Measurements from ENCODE around the gene CSN2.

CSN2 gene

GRCh38 chr4:69910016-69910782, 55.3 kb downstream of the CSN2 start:
- Histone ChIP-seq H3K9ac (ENCODE audit: low read length in 5 of 5) (no peak overlapping the region), H3K9me3 (ENCODE audit: control insufficient read depth in 5 of 5, low read length in 5 of 5) (peaks cover 0 to 4% (median 0%) of the 10 kb centered on the region in 5 donors), H3K4me3 (ENCODE audit: low read depth in 1 of 5, low read length in 5 of 5) (no peak overlapping the region), H3K27ac (ENCODE audit: low read depth, low read length) (peak overlapping the region; percentile 76), H3K4me1 (ENCODE audit: control insufficient read depth in 5 of 5, insufficient read depth in 5 of 5, low read length in 5 of 5) (peaks cover 0 to 68% (median 9%) of the 10 kb centered on the region in 5 donors), H3K36me3 (ENCODE audit: control insufficient read depth in 5 of 5, insufficient read depth in 5 of 5, low read length in 5 of 5) (no peaks in the 10 kb centered on the region), H3K27me3 (ENCODE audit: control insufficient read depth in 5 of 5, insufficient read depth in 4 of 5, low read length in 5 of 5) (no peaks in the 10 kb centered on the region)

GRCh38 chr4:69909195-69909594, 56.3 kb downstream of the CSN2 start:
- no peak overlapping the region for H3K4me3 ChIP-seq (ENCODE audit: low read depth in 1 of 5, low read length in 5 of 5)
- H3K9ac ChIP-seq (ENCODE audit: low read length in 5 of 5) = no peak overlapping the region
- peaks cover 0 to 5% (median 0%) of the 10 kb centered on the region in 5 donors for H3K9me3 ChIP-seq (ENCODE audit: control insufficient read depth in 5 of 5, low read length in 5 of 5)

GRCh38 chr4:69907151-69907550, 58.4 kb downstream of the CSN2 start:
- Histone ChIP-seq H3K4me3 (ENCODE audit: low read depth in 1 of 5, low read length in 5 of 5) (no peak overlapping the region), H3K27me3 (ENCODE audit: control insufficient read depth in 5 of 5, insufficient read depth in 4 of 5, low read length in 5 of 5) (no peaks in the 10 kb centered on the region), H3K4me1 (ENCODE audit: control insufficient read depth in 5 of 5, insufficient read depth in 5 of 5, low read length in 5 of 5) (peaks cover 0 to 43% (median 9%) of the 10 kb centered on the region in 5 donors), H3K9me3 (ENCODE audit: control insufficient read depth in 5 of 5, low read length in 5 of 5) (peaks cover 0 to 6% (median 0%) of the 10 kb centered on the region in 5 donors), H3K9ac (ENCODE audit: low read length in 5 of 5) (no peak overlapping the region), H3K36me3 (ENCODE audit: control insufficient read depth in 5 of 5, insufficient read depth in 5 of 5, low read length in 5 of 5) (no peaks in the 10 kb centered on the region), H3K27ac (ENCODE audit: low read depth, low read length) (peak overlapping the region; percentile 76)

More at GRCh38 chr4:69909195-69909594, 56.3 kb downstream of the CSN2 start:
- Histone ChIP-seq H3K27ac (ENCODE audit: low read depth, low read length) (peak overlapping the region; percentile 76), H3K4me1 (ENCODE audit: control insufficient read depth in 5 of 5, insufficient read depth in 5 of 5, low read length in 5 of 5) (peaks cover 0 to 63% (median 9%) of the 10 kb centered on the region in 5 donors), H3K27me3 (ENCODE audit: control insufficient read depth in 5 of 5, insufficient read depth in 4 of 5, low read length in 5 of 5) (no peaks in the 10 kb centered on the region), H3K36me3 (ENCODE audit: control insufficient read depth in 5 of 5, insufficient read depth in 5 of 5, low read length in 5 of 5) (no peaks in the 10 kb centered on the region)
